ENCODE measurements around the gene GNMT.

DNA sequence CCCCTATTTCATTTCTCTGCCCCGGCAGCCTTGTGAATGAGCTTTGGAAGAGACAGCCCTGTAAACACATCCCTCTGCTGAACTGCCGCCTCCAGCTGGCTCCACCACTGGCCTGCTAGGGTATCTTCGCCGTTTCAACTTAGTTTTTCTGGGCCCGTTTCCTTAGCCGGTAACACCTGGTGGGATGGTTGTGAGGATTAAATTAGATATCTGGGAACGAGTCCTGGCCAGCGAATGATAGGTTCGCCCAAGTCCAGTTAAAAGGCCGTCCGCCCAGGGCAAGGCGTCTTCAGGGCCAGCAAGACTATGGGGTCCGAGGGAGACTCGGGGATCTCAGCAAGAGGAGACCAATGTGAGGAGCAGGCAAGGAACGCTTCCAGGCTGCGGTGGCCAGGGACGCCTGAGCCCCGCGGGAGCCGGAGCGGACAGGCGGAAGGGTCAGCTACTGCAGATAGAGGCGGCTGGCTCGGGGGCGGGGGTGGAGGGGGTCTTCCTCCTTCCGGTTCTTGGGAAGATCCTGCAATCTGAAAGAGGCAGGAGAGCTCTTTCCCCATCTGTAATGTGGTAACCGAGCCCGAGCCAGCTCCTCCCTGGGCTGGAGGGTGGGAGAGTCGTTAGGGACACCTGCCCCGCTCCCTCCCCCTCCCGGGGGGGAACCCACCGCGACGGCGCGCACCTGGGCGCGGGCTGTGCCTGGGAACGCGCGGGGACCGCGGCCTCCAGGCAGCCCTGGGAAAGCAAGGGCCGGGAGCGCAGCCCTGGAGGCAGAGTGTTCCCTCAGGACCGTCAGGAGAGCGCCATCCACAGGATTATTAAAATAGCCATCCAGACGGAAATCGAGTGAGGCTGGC, 49.2 kb upstream of the GNMT start:
- TF ChIP-seq, protein P1, sequence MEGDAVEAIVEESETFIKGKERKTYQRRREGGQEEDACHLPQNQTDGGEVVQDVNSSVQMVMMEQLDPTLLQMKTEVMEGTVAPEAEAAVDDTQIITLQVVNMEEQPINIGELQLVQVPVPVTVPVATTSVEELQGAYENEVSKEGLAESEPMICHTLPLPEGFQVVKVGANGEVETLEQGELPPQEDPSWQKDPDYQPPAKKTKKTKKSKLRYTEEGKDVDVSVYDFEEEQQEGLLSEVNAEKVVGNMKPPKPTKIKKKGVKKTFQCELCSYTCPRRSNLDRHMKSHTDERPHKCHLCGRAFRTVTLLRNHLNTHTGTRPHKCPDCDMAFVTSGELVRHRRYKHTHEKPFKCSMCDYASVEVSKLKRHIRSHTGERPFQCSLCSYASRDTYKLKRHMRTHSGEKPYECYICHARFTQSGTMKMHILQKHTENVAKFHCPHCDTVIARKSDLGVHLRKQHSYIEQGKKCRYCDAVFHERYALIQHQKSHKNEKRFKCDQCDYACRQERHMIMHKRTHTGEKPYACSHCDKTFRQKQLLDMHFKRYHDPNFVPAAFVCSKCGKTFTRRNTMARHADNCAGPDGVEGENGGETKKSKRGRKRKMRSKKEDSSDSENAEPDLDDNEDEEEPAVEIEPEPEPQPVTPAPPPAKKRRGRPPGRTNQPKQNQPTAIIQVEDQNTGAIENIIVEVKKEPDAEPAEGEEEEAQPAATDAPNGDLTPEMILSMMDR (IDR thresholded peaks at IDR 0.05; ENCODE audit: low read depth, low read length, missing input control) = no peak
- TF ChIP-seq RXRA (IDR thresholded peaks at IDR 0.05) (no peak), TAF1 (conservative IDR thresholded peaks at IDR 0.05) (no peak), EGR1 (IDR thresholded peaks at IDR 0.05; ENCODE audit: low read depth in 2 of 2) (no peak), SP1 (IDR thresholded peaks at IDR 0.05) (no peak), YY1 (IDR thresholded peaks at IDR 0.05) (no peak)
- TF ChIP-seq, protein P2, sequence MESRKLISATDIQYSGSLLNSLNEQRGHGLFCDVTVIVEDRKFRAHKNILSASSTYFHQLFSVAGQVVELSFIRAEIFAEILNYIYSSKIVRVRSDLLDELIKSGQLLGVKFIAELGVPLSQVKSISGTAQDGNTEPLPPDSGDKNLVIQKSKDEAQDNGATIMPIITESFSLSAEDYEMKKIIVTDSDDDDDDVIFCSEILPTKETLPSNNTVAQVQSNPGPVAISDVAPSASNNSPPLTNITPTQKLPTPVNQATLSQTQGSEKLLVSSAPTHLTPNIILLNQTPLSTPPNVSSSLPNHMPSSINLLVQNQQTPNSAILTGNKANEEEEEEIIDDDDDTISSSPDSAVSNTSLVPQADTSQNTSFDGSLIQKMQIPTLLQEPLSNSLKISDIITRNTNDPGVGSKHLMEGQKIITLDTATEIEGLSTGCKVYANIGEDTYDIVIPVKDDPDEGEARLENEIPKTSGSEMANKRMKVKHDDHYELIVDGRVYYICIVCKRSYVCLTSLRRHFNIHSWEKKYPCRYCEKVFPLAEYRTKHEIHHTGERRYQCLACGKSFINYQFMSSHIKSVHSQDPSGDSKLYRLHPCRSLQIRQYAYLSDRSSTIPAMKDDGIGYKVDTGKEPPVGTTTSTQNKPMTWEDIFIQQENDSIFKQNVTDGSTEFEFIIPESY (IDR thresholded peaks at IDR 0.05) = no peak
- TF ChIP-seq, protein P3, sequence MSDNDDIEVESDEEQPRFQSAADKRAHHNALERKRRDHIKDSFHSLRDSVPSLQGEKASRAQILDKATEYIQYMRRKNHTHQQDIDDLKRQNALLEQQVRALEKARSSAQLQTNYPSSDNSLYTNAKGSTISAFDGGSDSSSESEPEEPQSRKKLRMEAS (IDR thresholded peaks at IDR 0.05) = no peak
- TF ChIP-seq, protein P4, sequence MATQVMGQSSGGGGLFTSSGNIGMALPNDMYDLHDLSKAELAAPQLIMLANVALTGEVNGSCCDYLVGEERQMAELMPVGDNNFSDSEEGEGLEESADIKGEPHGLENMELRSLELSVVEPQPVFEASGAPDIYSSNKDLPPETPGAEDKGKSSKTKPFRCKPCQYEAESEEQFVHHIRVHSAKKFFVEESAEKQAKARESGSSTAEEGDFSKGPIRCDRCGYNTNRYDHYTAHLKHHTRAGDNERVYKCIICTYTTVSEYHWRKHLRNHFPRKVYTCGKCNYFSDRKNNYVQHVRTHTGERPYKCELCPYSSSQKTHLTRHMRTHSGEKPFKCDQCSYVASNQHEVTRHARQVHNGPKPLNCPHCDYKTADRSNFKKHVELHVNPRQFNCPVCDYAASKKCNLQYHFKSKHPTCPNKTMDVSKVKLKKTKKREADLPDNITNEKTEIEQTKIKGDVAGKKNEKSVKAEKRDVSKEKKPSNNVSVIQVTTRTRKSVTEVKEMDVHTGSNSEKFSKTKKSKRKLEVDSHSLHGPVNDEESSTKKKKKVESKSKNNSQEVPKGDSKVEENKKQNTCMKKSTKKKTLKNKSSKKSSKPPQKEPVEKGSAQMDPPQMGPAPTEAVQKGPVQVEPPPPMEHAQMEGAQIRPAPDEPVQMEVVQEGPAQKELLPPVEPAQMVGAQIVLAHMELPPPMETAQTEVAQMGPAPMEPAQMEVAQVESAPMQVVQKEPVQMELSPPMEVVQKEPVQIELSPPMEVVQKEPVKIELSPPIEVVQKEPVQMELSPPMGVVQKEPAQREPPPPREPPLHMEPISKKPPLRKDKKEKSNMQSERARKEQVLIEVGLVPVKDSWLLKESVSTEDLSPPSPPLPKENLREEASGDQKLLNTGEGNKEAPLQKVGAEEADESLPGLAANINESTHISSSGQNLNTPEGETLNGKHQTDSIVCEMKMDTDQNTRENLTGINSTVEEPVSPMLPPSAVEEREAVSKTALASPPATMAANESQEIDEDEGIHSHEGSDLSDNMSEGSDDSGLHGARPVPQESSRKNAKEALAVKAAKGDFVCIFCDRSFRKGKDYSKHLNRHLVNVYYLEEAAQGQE (IDR thresholded peaks at IDR 0.05) = no peak
